Vagina (tissue), 2 donors: ENCODE results near the gene CACNA1H. TPM values are rescaled to one million over a fixed set of nuclear protein-coding genes. Genes with fewer than 3 reads are reported as not detected.

ENCODE experiments used
- DNase-seq, 2 donors: peaks; one replicate each; pipeline ENCODE4 v3.0.0-alpha.2; 2017; ENCODE audit errors: extremely low spot score in 2 of 2
- H3K27ac ChIP-seq: fragments of 200-600 bp; sonication (generic); one replicate; pipeline ENCODE4 v1.5.1; 2019
- H3K27me3 ChIP-seq: fragments of 200-600 bp; sonication (generic); one replicate; pipeline ENCODE4 v1.5.1; 2019
- H3K36me3 ChIP-seq, 2 donors: fragments of 200-600 bp; sonication (generic); one replicate each; pipeline ENCODE4 v1.5.1; 2017 to 2019
- H3K4me1 ChIP-seq: fragments of 200-600 bp; sonication (generic); one replicate; pipeline ENCODE4 v1.5.1; 2019
- H3K4me3 ChIP-seq, 2 donors: fragments of 200-600 bp; sonication (generic); 1 replicate in 1 of 2; 2 replicates in 1 of 2; pipeline ENCODE4 v1.5.1; 2016 to 2019
- H3K9me3 ChIP-seq: fragments of 200-600 bp; sonication (generic); one replicate; pipeline ENCODE4 v1.5.1; 2019
- CTCF ChIP-seq, 3 experiments: fragments of 450-650 bp in 2 of 3; fragments of 200-600 bp in 1 of 3; sonication (generic) in 1 of 3; IDR thresholded peaks; one replicate each; pipeline ENCODE4 v1.5.1; 2017 to 2019; ENCODE audit warnings: antibody characterized with exemption in 3 of 3, mild to moderate bottlenecking in 2 of 3, moderate library complexity in 2 of 3
- POLR2A ChIP-seq, 2 donors: fragments of 450-650 bp; IDR thresholded peaks; one replicate each; pipeline ENCODE4 v1.6.1; 2017; ENCODE audit warnings: antibody characterized with exemption in 2 of 2, mild to moderate bottlenecking in 2 of 2, moderate library complexity in 2 of 2
- POLR2AphosphoS5 ChIP-seq, 2 donors: sonication (generic); formaldehyde crosslinking; IDR thresholded peaks; one replicate each; pipeline ENCODE4 v1.9.0; 2017; ENCODE audit warnings: antibody characterized with exemption in 2 of 2, mild to moderate bottlenecking in 2 of 2, low read depth in 1 of 2; ENCODE audit not compliant: insufficient read depth in 1 of 2
- intact Hi-C: fragments of 100-400 bp; cut with DNase I; formaldehyde crosslinking; loops from one replicate; pipeline ENCODE4 v1.15.1; 2023
- total RNA-seq: library from RNA; depleted of rRNA; stranded (reverse); fragments of >200 nt; gene quantifications from one replicate; pipeline ENCODE4 v1.2.3, GENCODE V29; 2016

Gene CACNA1H
- total RNA-seq, 1 donor from 2014 or later: 10.8 TPM

DNA sequence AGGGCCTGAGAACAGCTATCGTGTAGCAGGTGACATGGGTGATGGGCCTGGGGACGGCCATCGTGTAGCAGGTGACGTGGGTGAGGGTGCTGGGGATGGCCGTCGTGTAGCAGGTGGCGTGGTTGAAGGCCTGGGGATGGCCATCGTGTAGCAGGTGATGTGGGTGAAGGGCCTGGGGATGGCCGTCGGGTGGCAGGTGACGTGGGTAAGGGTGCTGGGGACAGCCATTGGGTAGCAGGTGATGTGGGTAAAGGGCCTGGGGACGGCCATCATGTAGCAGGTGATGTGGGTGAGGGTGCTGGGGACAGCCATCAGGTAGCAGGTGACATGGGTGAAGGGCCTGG, 118.4 kb downstream of the CACNA1H start:
- intact Hi-C loops: no loop called here
- no peak for DNase-seq

More for the DNA sequence above, 118.4 kb downstream of the CACNA1H start:
- no peaks in the 10 kb centered on the region for H3K36me3 ChIP-seq
- no peaks in the 10 kb centered on the region for H3K27me3 ChIP-seq
- H3K27ac ChIP-seq: no peak overlapping the region
- no peak overlapping the region for H3K4me3 ChIP-seq
- no peaks in the 10 kb centered on the region for H3K9me3 ChIP-seq
- H3K4me1 ChIP-seq: peaks cover 8% of the 10 kb centered on the region
- TF ChIP-seq POLR2AphosphoS5 (IDR thresholded peaks at IDR 0.05; ENCODE audit: insufficient read depth in 1 of 2, low read depth in 1 of 2): no peak
- no peak for TF ChIP-seq CTCF (IDR thresholded peaks at IDR 0.05)
- no peak for TF ChIP-seq POLR2A (IDR thresholded peaks at IDR 0.05)

Other genes starting within 250 kb of the CACNA1H start
- 26.0 TPM for gene LMF1, start 182.1 kb upstream of the CACNA1H start, total RNA-seq
- gene SOX8, start 171.3 kb upstream of the CACNA1H start, total RNA-seq: 0.74 TPM
- gene SSTR5, start 80.4 kb upstream of the CACNA1H start, total RNA-seq: 0.98 TPM
- not detected for gene C1QTNF8, start 56.9 kb upstream of the CACNA1H start, total RNA-seq
- not detected for gene TPSG1, start 72.2 kb downstream of the CACNA1H start, total RNA-seq
- 59.7 TPM for gene TPSB2, start 77.1 kb downstream of the CACNA1H start, total RNA-seq
- gene TPSAB1, start 87.6 kb downstream of the CACNA1H start, total RNA-seq: 70.0 TPM
- 7.1 TPM for gene TPSD1, start 103.0 kb downstream of the CACNA1H start, total RNA-seq
- 51.3 TPM for gene UBE2I, start 156.5 kb downstream of the CACNA1H start, total RNA-seq
- 4.2 TPM for gene BAIAP3, start 180.5 kb downstream of the CACNA1H start, total RNA-seq
- gene TSR3, start 198.8 kb downstream of the CACNA1H start, total RNA-seq: 60.6 TPM
- gene GNPTG, start 198.8 kb downstream of the CACNA1H start, total RNA-seq: 63.3 TPM